Activated CD8-positive, alpha-beta memory T cell treated with anti-CD3 and anti-CD28 coated beads for 4 hours (primary cell): Measurements from ENCODE around the gene DNAH6.

Experiments used
- DNase-seq, 2 donors: peaks; one replicate each; pipeline ENCODE4 v3.0.0-alpha.2; 2020; ENCODE audit warnings: low read depth in 2 of 2

DNAH6 gene

GRCh38 chr2:84697895-84698294 is 181.6 kb downstream of the DNAH6 start:
- DNase-seq = no peak

GRCh38 chr2:84700006-84700405 is 183.7 kb downstream of the DNAH6 start:
- no peak for DNase-seq

GRCh38 chr2:84701880-84702279 is 185.6 kb downstream of the DNAH6 start:
- no peak for DNase-seq

DNA sequence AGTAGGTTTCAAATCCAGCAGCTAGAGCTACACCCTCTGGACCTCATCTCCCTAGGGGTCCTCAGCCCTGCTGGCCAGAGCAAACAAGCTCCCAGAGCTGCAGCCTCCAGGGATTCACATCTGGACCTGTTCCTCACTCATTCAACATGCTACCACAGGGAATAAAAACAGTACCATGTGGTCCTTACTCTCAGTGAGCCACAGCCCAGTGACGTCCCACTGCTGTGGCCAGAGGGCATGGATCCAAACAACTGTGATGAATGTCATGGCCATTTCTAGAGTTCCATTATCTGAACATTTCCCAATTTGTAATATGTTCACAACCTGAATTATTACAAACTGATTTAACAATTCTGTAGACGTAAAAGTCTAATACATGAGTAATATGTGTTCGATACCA is 186.6 kb downstream of the DNAH6 start:
- no peak for DNase-seq

DNA sequence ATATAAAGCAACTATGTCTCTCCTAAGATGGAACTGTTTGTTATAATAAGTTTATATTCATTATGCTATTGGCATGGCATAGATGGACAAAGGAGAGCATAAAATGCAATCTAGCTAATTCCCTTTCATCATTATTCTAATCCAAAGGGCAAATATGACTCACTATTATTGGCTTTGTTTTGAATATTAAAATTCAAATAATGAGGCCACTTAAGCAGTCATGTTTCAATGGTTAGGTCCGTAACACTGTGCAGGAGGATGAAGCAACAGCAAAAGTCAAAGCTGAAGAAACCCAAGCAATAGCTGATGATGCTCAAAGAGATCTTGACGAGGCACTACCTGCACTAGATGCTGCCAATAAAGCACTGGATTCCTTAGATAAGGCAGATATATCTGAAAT is 187.5 kb downstream of the DNAH6 start:
- DNase-seq = no peak

DNA sequence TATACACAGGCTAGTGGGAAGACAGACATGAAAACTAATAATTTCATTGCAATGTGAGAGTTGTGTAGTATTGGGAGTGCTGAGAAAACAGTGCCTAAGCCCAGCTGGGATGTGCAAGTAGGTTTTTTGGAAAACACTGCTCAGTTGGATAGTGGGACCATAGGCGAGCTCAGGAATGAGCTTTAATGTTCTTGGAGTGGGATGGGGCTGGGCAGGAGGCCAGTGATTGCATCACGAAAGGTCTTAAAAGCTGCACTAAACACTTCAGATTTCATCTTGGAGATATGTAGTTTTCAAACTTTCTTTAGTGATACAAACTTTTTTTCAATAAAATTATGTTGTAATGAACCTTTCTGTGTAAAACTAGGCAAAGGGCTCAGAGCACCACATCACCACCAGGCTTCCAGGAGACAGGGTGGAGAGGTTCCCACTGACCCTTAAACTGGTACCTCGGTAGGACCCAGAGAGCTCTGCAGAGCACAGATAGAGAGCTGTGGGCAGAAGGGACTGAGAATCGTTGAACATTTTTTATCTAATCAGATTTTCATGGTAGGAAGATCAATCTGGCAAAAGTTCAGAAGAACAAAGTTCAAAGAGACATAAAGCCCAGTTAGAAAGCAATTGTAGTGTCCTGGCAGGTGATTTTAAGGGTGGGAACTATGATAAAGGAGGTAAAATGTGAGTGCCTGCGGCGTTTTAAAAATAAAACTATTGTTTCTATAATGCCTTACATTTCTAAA is 188.4 kb downstream of the DNAH6 start:
- no peak for DNase-seq

- no peak for DNase-seq
Measured at GRCh38 chr2:84705858-84706257, 189.6 kb downstream of the DNAH6 start.

DNA sequence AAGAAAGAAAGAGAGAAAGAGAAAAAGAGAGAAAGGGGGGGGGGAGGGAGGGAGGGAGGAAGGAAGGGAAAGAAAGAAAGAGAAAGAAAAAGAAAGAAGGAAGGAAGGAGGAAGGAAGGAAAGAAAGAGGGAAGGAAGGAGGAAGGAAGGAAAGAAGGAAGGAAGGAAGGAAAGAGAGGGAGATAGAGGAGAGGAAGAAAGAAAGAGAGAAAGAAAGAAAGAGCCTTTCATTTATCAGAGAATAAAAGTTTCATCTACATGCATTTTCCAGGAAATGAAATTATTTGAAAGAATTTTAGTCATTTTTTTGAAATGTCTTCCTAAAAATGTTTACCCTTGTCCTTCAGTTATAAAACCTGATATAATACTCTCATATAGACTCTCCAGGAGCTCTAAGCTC is 192.1 kb downstream of the DNAH6 start:
- no peak for DNase-seq

GRCh38 chr2:84711651-84712050 is 195.4 kb downstream of the DNAH6 start:
- DNase-seq = no peak

DNA sequence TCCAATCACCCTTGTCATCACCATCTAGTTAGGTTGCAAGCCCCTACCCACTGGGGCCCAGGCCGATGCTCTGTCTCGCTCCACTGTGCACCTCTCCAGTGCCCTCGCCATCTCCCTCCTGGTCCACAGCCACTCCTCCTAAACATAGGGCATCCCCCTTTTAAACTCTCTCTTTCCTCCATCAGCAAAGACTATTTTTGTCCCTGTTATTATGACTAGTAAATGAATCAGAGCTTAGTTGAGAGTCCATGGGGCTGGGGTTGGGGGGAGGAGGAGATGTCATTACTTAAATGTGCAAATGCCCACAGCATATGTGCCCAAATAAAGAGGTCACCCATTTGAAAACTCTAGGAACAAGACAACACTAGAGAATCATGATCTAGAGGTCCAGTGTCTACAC is 197.1 kb downstream of the DNAH6 start:
- DNase-seq = no peak

DNA sequence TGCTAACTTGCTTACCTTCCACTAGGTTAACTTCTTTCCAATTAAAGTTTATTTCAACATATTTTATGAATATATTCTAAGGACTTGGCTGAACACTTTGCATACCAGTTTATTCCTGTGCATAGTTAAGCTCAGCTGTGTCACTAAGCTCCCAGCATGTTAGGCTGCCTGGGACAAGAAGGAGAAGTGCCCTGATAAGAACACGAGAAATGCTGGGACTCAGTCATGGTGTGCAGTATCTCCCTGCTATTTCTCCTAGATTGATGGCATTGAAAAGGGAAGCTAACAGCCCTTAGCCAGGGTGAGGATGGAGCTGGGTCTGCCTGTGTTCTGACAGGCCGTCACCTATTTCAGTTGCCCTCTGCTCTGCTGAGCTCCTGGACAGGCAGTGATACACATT is 200.3 kb downstream of the DNAH6 start:
- DNase-seq = no peak

DNA sequence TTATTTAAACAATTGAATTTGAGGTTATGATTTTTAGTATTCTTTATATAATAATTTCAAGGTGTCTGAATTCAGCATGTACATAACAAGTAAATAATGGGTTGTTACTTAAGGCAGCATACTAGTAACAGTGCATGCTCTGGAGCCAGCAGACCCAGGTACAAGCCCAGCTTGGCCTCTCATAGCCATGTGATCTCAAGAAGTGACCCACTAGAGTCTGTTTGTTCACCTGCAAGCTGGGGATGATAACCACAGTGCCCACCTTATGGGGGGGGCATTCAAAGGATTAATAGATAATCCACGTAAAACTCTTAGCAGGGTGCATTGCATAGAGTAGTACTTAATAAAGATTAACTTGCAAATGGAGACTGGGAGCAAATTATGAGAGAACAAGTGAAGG is 201.0 kb downstream of the DNAH6 start:
- DNase-seq = no peak

DNA sequence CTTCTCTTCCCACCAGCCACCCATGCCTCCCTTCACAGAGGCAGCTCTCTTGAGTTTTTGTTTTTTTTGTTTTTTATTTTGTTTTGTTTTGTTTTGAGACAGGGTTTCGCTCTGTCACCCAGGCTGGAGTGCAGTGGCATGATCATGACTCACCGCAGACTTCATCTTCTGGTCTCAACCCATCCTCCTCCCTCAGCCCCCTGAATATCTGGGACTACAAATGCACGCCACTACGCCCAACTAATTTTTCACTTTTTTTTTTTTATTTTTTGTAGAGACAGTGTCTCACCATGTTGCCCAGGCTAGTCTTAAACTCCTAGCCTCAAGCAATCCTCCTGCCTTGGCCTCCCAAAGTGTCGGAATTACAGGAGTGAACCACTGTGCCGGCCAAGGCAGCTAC is 203.1 kb downstream of the DNAH6 start:
- no peak for DNase-seq

- no peak for DNase-seq
Measured at GRCh38 chr2:84723831-84724230, 207.5 kb downstream of the DNAH6 start.

DNA sequence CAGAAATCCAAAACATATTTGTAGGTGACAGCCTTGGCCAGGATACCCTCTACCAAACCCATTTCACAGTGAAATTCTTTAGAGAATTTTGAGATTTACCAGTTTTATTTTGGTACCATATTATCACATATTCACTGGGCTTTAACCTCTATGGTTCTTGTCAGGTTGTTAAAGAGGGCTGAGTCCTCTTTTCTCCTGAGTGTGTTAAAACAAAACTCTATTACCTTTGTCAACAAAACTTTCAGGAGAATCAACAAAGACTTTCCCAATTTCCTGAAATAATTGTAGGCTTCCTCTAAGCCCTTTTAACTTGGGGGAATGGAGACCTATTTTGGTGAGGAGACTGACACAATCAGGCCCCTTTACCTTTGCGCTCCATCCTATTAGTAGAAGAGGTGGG is 209.4 kb downstream of the DNAH6 start:
- no peak for DNase-seq

- DNase-seq = no peak
Measured at GRCh38 chr2:84727315-84727714, 211.0 kb downstream of the DNAH6 start.

DNA sequence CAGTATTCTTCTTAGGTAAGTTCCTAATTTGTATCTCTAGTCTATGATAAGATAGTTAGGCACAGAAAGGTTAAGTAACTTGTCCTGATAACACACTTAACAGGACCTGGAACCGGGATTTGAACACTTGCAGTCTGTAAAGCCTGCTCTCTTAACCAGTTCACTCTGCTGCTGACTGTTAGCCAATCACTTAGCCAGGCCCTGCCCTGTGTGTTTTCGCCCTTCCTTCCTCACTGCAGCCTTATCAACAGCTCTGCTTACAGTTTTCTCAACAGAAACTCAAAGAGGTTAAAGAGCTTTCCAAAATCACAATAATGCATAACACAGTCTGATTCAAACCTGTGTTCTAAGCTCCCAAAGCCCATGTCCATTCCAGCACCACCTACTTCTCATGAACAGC is 212.9 kb downstream of the DNAH6 start:
- no peak for DNase-seq

- no peak for DNase-seq
Measured at GRCh38 chr2:84731185-84731584, 214.9 kb downstream of the DNAH6 start.

- DNase-seq = no peak
Measured at GRCh38 chr2:84732897-84733778, 216.8 kb downstream of the DNAH6 start.

GRCh38 chr2:84735389-84735788 is 219.1 kb downstream of the DNAH6 start:
- no peak for DNase-seq

GRCh38 chr2:84741182-84741822 is 225.0 kb downstream of the DNAH6 start:
- peak in 1 of 2 donors; percentile 17 for DNase-seq

GRCh38 chr2:84748341-84748740 is 232.0 kb downstream of the DNAH6 start:
- DNase-seq = no peak

GRCh38 chr2:84749442-84749841 is 233.1 kb downstream of the DNAH6 start:
- DNase-seq = no peak
